Activated CD8-positive, alpha-beta memory T cell treated with anti-CD3 and anti-CD28 coated beads, Interleukin-2, amount 50 U/mL, for 24 hours (primary cell): ENCODE measurements around the gene GIMAP8.
"Not testable (repeated sequence)": the region's sequence is repeated elsewhere in the genome, so short reads cannot be mapped to it uniquely, and the experiment has no call there.

Source experiments
- DNase-seq: peaks from one replicate; pipeline ENCODE4 v3.0.0-alpha.2; 2020; ENCODE audit errors: extremely low read depth

GIMAP8 gene

DNA sequence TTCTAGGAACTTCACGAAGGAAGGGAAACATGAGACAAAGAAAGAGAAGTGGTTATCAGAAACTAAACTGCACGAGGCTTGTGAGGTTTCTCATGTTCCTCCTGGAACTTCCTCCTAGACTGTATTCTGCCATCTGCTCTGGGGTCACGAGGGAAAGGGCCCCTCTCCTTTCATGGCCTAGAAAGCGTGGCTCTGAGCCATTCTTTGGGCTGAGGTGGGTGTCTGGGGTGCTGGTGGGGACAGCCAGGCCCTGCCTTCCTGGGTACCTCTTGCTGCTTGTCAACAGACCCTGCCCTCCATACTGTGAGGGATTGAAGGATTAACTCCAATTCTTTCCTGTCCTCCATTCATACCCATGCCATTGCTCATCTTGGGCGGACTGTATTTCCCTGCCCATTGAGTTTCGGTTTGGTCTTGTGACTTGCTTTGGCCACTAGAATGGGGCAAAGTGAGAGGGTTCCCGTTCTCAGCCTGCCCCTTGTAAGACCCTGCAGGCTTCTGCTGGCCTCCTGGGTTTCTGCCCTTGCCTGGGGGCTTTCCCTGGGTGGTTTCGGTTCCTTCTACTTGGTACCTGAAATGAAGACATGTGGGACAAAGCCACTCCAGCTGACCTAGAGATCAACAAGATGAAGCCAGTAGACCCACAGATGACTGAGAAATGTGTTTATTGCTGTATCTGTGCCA, 14.9 kb upstream of the GIMAP8 start:
- DNase-seq: no peak

DNA sequence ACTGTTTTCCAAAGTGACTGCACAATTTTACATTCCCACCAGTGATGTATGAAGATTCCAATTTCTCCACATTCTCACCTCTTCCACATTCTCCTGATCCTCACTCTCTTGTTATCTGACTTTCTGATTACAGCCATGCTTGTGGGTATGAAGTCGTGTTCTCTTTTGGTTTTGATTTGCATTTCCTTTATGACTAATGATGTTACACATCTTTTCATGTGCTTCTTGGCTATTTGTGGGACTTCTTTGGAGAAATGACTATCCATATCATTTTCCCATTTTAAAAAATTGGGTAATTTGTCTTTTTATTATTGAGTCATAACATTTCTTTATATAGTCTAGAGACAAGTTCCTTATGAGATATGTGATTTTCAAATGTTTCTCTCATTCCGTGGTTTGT, 10.5 kb upstream of the GIMAP8 start:
- DNase-seq: no peak

GRCh38 chr7:150441524-150441923, 8.9 kb upstream of the GIMAP8 start:
- no peak for DNase-seq

- no peak for DNase-seq
These were observed 7.6 kb upstream of the GIMAP8 start for GRCh38 chr7:150442811-150443210.

GRCh38 chr7:150443793-150444540, 6.5 kb upstream of the GIMAP8 start:
- DNase-seq: no peak

GRCh38 chr7:150444674-150445365, 5.6 kb upstream of the GIMAP8 start:
- no peak for DNase-seq

DNA sequence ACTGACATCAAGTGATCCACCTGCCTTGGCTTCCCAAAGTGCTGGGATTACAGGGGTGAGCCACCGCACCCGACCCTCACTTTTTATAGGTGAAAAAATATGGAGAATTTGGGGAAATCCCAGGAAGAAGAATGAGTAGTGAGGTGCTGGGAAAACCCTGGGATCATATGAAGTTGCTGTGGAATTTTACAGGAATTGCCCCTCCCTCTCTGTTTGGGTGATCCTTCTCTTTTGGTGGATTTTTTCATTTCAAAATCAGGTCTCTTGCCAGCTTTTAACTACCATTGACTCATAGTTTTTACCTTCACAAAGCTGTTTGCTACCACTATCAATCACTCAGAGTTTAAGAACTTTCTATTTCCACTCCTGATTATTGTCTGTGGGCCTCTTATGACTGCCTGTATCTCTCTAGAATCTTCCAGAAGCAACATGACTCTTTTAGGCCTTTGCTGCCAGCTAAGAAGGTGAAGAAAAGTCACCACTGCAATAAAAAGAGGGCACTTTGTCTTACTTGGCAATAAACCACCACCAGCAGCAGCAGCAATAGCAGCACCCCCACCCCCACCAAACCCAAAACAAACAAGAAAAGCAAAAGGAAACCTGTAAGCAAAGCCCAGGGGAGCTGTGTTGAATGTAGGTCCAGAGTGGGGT, 4.0 kb upstream of the GIMAP8 start:
- DNase-seq: no peak

DNA sequence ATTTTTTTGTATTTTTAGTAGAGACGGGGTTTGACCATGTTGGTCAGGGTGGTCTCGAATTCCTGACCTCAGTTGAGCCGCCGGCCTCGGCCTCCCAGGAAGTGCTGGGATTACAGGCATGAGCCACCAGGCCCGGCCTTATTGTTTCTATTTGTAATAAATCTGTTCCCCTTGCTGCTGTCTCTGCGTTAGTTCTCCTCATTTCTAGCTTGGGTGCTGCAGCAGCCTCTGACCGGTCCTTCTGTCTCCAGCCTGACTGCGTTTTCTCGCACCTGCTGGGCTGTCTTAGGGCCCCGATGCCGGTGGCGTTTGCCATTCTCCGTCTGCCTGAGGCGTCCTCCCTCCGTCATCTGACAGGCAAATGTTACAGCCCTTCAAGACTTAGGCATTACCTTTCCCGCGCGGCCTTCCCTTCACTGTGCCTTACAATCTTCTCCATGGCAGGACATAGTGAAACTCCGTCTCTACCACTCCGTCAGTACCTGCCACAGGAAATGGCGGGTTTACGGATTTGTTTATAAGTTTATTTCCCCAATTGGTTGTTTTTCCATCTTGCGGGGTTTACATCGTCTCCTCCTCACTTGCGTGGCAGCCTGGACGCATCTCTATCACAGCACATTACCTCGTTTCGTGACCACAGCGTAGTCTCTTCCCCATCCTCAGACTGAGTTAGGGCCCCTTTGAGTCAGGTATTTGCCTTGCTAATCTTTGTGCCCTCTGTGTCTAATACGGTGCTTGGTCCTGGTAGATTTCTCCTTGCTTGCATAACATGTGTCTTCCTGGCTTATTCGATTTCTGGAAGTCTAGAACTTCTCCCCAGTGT, 2.3 kb upstream of the GIMAP8 start:
- DNase-seq: no peak

DNA sequence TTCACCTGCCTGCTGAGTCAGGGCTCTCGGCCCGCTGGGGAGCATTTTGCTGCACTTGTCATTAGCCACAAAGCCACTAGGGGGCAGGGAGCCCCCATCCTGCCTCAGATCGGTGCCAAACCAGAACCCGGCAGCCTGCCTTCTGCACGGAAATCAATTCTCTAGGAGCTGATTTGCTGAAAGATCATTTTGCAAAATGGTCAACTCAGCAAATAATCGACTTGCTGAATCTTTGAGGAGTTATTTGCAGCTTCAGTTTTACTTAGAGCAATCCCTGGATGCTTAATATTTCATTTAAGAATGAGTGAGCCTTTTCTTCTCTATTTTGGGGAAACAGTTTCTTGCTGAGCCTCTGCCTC, 1.7 kb upstream of the GIMAP8 start:
- DNase-seq: peak; percentile 63

DNA sequence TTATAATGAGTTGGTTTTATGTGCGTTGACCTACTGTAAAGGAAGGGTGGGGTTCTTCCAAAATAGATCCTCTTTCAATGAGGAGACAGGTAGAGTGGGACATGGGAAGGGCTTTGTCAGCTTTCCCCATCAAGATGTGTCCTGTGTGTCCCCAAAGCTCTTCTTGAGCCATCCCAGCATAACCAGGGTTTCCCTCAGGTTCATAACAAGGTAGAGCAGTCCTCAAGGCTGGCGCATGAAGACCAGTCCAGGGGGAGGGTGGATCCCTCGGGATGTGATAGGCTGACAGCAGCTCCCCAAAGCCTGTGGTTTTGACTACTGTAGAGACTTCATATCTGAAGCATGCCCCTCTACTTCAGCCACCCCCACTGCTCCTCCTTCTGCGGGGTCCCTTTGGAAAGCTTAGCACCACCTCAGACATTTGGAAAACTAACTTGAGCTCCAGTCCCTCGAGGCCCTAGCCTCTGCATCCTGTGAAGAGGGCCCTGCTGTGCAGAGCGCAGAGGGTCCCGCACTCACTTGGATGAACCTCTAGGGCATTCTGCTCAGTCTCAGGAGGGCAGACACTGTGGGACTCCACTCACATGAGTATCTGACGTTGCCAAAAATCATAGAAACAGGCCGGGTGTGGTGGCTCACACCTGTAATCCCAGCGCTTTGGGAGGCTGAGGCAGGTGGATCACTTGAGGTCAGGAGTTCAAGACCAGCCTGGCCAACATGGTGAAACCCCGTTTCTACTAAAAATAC, 1.1 kb upstream of the GIMAP8 start:
- DNase-seq: no peak

DNA sequence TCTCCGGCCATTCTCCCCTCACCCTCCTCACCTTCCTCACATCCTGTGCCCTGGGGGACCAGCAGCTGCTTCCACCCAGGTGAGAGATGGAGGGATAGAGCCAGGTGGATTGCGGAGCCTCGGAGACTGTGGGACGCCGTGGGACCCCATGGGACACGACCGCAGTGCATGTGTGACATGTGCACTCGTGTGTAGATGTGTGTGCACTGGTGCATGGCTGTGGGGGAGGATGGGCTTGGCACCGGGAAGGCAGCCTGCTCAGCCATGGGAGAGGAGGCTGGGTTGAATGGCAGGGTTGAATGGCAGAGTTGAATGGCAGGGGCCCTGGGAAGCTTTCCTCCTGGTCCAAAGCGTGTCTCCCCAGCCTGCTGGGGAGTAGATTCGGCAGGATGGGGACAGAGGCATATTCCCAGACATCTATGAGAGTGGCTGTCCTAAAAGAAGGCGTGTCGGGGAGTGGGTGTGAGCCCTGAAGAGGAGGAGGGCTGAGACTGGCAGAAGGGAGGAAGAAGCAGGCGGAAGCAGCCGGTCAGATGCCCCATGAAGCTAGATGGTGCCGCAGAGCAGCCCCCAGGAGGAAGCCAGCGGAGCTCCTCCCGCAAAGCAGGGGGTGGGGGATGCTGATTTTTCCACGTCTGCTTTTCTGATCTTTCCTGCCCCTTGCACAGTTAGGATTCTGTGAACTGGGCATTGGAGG, 815 bp downstream of the GIMAP8 start:
- DNase-seq: peak; percentile 31

GRCh38 chr7:150451833-150452461, 1.5 kb downstream of the GIMAP8 start:
- no peak for DNase-seq

DNA sequence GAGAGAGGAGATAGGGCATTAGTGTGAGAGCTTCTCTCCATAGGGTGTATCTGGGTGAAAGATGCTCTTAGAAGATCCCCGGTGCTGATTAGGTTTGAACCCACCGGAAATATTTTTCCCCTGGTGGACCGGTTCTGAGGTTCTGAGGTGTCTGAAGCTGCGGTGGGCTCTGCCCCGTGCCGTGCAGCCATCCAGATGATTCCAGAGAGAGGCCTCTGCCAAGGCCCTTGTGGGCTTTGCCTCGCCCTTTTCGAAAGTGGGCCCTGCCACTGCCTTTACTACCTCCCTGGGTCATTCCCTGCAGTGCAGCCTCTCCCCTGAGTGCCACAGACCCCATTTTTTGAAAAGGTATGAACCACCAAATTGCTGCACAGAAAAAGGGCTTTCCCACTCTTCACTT, 2.8 kb downstream of the GIMAP8 start:
- DNase-seq: no peak

- DNase-seq: no peak
These were observed 3.5 kb downstream of the GIMAP8 start for GRCh38 chr7:150453892-150454291.

GRCh38 chr7:150457064-150457463, 6.6 kb downstream of the GIMAP8 start:
- not testable (repeated sequence) for DNase-seq

- no peak for DNase-seq
These were observed 7.8 kb downstream of the GIMAP8 start for GRCh38 chr7:150458235-150458634.

- DNase-seq: no peak
These were observed 8.3 kb downstream of the GIMAP8 start for GRCh38 chr7:150458756-150459155.

- DNase-seq: no peak
These were observed 11.1 kb downstream of the GIMAP8 start for GRCh38 chr7:150461520-150461919.

DNA sequence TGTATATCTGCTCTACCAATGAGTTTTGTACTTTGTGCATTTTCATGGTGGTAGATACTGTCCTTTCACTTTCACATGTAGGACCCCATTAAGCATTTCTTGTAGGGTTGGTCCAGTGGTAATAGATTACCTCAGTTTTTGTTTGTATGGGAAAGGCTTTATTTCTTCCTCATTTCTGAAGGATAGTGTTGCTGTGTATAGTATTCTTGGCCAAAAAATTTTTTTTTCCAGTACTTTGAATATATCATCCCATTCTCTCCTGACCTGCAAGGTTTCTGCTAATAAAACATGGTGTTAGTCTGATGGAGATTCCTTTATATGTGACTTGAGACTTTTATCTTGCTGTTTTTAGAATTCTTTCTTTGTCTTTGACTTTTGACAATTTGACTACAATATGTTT, 12.0 kb downstream of the GIMAP8 start:
- no peak for DNase-seq

- DNase-seq: no peak
These were observed 13.0 kb downstream of the GIMAP8 start for GRCh38 chr7:150463461-150463860.
